ENCODE measurements around the gene ATP4A. TPM values are rescaled to one million over a fixed set of nuclear protein-coding genes. Genes with fewer than 3 reads are reported as not detected.

Gene ATP4A
- total and polyA plus RNA-seq, 9 of the 15 experiments (the other 6 are each of a cell fraction or from before 2014, with no cell fraction given) = 0.15 TPM; not detected in 8

DNA sequence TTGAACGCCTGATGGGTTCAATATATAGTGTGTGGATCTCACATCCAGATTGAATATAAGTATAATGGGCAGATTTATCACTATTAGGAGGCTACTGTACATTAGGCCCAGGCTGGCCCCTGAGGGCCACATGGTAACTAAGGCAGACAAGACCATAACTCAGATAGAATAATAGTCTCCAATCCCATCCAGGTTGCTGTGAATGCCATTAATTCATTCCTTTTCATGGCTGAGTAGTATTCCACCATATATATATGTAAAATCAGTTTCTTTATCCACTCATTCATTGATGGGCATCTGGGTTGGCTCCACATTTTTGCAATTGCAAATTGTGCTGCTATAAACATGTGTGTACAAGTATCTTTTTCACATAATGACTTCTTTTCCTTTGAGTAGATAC lies 14.5 kb upstream of the ATP4A start (continued):
- TF ChIP-seq, protein P1, sequence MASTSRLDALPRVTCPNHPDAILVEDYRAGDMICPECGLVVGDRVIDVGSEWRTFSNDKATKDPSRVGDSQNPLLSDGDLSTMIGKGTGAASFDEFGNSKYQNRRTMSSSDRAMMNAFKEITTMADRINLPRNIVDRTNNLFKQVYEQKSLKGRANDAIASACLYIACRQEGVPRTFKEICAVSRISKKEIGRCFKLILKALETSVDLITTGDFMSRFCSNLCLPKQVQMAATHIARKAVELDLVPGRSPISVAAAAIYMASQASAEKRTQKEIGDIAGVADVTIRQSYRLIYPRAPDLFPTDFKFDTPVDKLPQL (IDR thresholded peaks at IDR 0.05; ENCODE audit: extremely low read depth, insufficient read length) = no peak
- TF ChIP-seq BCOR (IDR thresholded peaks at IDR 0.05) (0 out of 2 replicates have a peak, but pooled peaks have one; percentile 10), ZNF584 (CRISPR knock-in tag; IDR thresholded peaks at IDR 0.05; ENCODE audit: low read depth) (no peak), ZNF140 (CRISPR knock-in tag; IDR thresholded peaks at IDR 0.05) (no peak), MEF2A (IDR thresholded peaks at IDR 0.05; ENCODE audit: control insufficient read depth, low read depth, low read length) (no peak), ZNF23 (CRISPR knock-in tag; IDR thresholded peaks at IDR 0.05) (no peak)
- TF ChIP-seq, protein P2, sequence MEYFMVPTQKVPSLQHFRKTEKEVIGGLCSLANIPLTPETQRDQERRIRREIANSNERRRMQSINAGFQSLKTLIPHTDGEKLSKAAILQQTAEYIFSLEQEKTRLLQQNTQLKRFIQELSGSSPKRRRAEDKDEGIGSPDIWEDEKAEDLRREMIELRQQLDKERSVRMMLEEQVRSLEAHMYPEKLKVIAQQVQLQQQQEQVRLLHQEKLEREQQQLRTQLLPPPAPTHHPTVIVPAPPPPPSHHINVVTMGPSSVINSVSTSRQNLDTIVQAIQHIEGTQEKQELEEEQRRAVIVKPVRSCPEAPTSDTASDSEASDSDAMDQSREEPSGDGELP (CRISPR knock-in tag; IDR thresholded peaks at IDR 0.05; ENCODE audit: borderline replicate concordance) = no peak
- TF ChIP-seq, protein P3, sequence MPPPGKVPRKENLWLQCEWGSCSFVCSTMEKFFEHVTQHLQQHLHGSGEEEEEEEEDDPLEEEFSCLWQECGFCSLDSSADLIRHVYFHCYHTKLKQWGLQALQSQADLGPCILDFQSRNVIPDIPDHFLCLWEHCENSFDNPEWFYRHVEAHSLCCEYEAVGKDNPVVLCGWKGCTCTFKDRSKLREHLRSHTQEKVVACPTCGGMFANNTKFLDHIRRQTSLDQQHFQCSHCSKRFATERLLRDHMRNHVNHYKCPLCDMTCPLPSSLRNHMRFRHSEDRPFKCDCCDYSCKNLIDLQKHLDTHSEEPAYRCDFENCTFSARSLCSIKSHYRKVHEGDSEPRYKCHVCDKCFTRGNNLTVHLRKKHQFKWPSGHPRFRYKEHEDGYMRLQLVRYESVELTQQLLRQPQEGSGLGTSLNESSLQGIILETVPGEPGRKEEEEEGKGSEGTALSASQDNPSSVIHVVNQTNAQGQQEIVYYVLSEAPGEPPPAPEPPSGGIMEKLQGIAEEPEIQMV (tag; conservative IDR thresholded peaks at IDR 0.05; ENCODE audit: low read depth) = no peak

Measured in K562 (cell line).